HG02970 (cell line): ENCODE data around the gene PRAMEF27.
"Not testable (repeated sequence)": the region's sequence is repeated elsewhere in the genome, so short reads cannot be mapped to it uniquely, and the experiment has no call there.

Experiments
- ATAC-seq: cut with Tn5 transposase; IDR thresholded peaks from one replicate; pipeline ENCODE4 v1.9.1; 2021; ENCODE audit warnings: mild to moderate bottlenecking, moderate library complexity, moderate number of reproducible peaks; ENCODE audit not compliant: unreplicated experiment, low FRiP score

PRAMEF27 gene

DNA sequence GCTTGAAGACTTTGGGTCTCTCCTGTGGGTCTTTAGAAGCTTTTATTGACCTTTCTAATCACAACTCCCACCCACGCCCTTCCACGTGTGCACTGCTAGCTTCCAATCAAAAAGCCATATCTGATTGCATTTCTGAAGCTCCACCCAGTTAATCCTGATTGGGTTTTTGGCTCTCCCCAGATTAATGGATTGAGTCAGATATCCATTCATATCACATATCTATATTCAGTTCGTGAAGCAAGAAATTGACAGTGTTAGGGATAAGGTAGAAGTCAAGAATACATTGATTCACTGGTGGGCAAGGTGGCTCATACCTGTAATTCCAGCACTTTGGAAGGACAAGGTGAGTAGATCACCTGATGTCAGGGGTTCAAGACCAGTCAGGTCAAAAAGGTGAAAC is at the start of gene PRAMEF27:
Gene PRAMEF27 (minus strand): TSS at position 101 of the 400 bp plus-strand sequence. CDS start 2,916 bp downstream, outside the sequence.
- not testable (repeated sequence) for ATAC-seq

DNA sequence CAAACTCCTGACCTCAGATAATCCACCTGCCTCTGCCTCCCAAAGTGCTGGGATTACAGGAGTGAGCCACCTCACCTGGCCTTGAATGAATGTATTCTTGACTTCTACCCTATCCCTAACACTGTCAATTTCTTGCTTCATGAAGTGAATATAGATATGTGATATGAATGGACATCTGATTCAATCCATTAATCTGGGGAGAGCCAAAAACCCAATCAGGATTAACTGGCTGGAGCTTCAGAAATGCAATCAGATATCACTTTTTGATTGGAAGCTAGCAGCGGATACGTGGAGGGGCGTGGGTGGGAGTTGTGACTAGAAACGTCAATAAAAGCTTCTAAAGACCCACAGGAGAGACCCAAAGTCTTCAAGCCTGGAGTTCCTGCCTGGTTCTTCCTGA is 14.1 kb upstream of the PRAMEF27 start, which contains the start of gene PRAMEF25:
Gene PRAMEF25 (plus strand): TSS at position 301 of the 400 bp plus-strand sequence. CDS start 2,920 bp downstream, outside the sequence.
- ATAC-seq: not testable (repeated sequence)

DNA sequence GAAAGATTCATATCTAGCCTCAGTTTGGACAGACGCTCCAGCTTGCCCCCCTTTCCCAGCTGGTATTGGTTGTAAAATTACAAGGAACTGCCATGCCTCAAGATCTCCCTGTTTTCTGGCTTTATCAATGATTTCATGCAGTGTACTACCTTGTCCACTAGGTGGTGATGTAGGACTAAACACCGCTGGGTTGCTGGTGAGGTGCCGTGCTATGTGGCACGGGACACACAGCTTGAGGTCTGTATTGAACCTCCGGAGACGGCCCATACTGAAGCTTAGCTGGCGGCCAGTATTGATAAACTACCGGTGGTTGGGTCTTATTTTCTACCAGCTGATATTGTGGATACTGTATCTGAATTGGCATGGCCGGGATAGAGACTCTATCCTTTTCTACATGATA is 36.5 kb downstream of the PRAMEF27 start:
- not testable (repeated sequence) for ATAC-seq

DNA sequence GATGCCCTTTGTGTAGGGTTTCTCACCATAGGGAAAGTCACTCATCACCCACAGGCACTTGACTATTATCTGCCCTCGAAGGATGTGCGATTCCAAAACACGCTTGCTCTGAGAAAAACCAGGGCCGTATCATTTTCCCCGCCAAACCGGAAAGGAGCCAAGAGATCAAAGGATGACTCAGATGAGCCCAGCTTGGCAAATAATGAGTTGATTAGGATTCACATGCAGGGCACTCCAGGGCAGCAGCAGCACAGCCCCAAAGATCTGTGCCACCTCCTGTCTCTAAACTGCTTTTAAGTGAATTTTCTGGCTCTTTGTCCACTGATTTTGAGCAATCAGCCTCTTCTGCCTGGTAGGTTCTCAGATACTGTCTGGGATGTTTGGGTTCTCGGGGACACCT is 44.4 kb downstream of the PRAMEF27 start:
- not testable (repeated sequence) for ATAC-seq

DNA sequence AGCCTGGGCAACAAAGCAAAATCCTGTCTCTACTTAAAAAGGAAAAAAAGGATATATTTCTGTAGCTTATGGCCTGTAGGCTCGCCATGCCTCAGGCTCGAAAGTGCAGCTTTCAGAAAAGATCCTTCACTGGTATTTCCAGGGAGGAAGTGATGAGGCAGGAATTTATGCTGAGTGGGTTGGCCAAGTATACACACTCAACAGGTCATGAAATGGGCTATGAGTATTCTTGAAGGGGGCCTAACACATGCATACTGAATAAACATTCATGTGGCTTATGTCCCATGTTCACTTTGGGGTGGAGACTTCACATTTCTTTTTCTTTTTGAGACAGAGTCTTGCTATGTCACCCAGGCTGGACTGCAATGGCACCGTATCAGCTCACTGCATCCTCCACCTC is 47.0 kb downstream of the PRAMEF27 start:
- ATAC-seq: not testable (repeated sequence)

DNA sequence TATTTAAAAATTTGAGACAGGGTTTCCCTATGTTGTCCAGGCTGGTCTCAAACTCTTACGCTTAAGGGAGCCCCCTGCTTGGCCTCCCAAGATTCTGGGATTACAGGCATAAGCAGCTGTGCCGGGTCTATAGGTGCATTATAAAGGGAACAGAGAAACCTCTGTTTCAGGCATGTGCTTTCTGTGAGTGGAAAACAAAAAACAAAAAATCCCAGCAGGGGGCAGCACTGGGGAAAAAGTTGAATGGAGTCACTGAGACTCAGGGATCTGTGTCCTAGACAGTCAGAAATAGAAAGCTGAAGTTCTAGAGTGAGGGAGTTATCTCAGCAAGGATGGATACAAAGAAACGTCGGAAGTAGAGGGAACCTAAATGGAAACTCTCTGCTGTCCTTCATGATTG is 50.6 kb downstream of the PRAMEF27 start:
- not testable (repeated sequence) for ATAC-seq
